ENCODE data around the gene FAR1. TPM values are rescaled to one million over a fixed set of nuclear protein-coding genes. Genes with fewer than 3 reads are reported as not detected.
"Not testable (repeated sequence)": the region's sequence is repeated elsewhere in the genome, so short reads cannot be mapped to it uniquely, and the experiment has no call there.

FAR1 gene
- polyA plus RNA-seq, 3 donors: 69.9 to 82.6 (median 79.0) TPM

GRCh38 chr11:13694115-13694514 lies 25.6 kb downstream of the FAR1 start:
- DNase-seq (ENCODE audit: extremely low read depth in 1 of 11, low read depth in 9 of 11, low spot score in 4 of 11): no peak

GRCh38 chr11:13695886-13696285 lies 27.4 kb downstream of the FAR1 start:
- no peak for DNase-seq (ENCODE audit: extremely low read depth in 1 of 11, low read depth in 9 of 11, low spot score in 4 of 11)

GRCh38 chr11:13697710-13698109 lies 29.2 kb downstream of the FAR1 start:
- no peak for DNase-seq (ENCODE audit: extremely low read depth in 1 of 11, low read depth in 9 of 11, low spot score in 4 of 11)

- no peak for DNase-seq (ENCODE audit: extremely low read depth in 1 of 11, low read depth in 9 of 11, low spot score in 4 of 11)
These were observed 29.7 kb downstream of the FAR1 start for GRCh38 chr11:13698132-13698531.

- DNase-seq (ENCODE audit: extremely low read depth in 1 of 11, low read depth in 9 of 11, low spot score in 4 of 11): no peak
These were observed 30.6 kb downstream of the FAR1 start for GRCh38 chr11:13699041-13699440.

- DNase-seq (ENCODE audit: extremely low read depth in 1 of 11, low read depth in 9 of 11, low spot score in 4 of 11): no peak
These were observed 31.4 kb downstream of the FAR1 start for GRCh38 chr11:13699870-13700269.

GRCh38 chr11:13701506-13701905 lies 33.0 kb downstream of the FAR1 start:
- no peak for DNase-seq (ENCODE audit: extremely low read depth in 1 of 11, low read depth in 9 of 11, low spot score in 4 of 11)

GRCh38 chr11:13702071-13702470 lies 33.6 kb downstream of the FAR1 start:
- DNase-seq (ENCODE audit: extremely low read depth in 1 of 11, low read depth in 9 of 11, low spot score in 4 of 11): no peak

GRCh38 chr11:13705710-13706109 lies 37.2 kb downstream of the FAR1 start:
- DNase-seq (ENCODE audit: extremely low read depth in 1 of 11, low read depth in 9 of 11, low spot score in 4 of 11): no peak

GRCh38 chr11:13713982-13714381 lies 45.5 kb downstream of the FAR1 start:
- no peak for DNase-seq (ENCODE audit: extremely low read depth in 1 of 11, low read depth in 9 of 11, low spot score in 4 of 11)

GRCh38 chr11:13717331-13717730 lies 48.9 kb downstream of the FAR1 start:
- no peak for DNase-seq (ENCODE audit: extremely low read depth in 1 of 11, low read depth in 9 of 11, low spot score in 4 of 11)

- DNase-seq (ENCODE audit: extremely low read depth in 1 of 11, low read depth in 9 of 11, low spot score in 4 of 11): no peak
These were observed 49.9 kb downstream of the FAR1 start for GRCh38 chr11:13718394-13718793.

GRCh38 chr11:13720940-13721339 lies 52.5 kb downstream of the FAR1 start:
- DNase-seq (ENCODE audit: extremely low read depth in 1 of 11, low read depth in 9 of 11, low spot score in 4 of 11): no peak

- DNase-seq (ENCODE audit: extremely low read depth in 1 of 11, low read depth in 9 of 11, low spot score in 4 of 11): no peak
These were observed 53.3 kb downstream of the FAR1 start for GRCh38 chr11:13721760-13722159.

GRCh38 chr11:13726456-13726855 lies 58.0 kb downstream of the FAR1 start:
- DNase-seq (ENCODE audit: extremely low read depth in 1 of 11, low read depth in 9 of 11, low spot score in 4 of 11): no peak

- no peak for DNase-seq (ENCODE audit: extremely low read depth in 1 of 11, low read depth in 9 of 11, low spot score in 4 of 11)
These were observed 59.6 kb downstream of the FAR1 start for GRCh38 chr11:13728076-13728475.

- DNase-seq (ENCODE audit: extremely low read depth in 1 of 11, low read depth in 9 of 11, low spot score in 4 of 11): no peak
These were observed 66.1 kb downstream of the FAR1 start for GRCh38 chr11:13734530-13734929.

- no peak for DNase-seq (ENCODE audit: extremely low read depth in 1 of 11, low read depth in 9 of 11, low spot score in 4 of 11)
These were observed 76.7 kb downstream of the FAR1 start for GRCh38 chr11:13745165-13745564.

- DNase-seq (ENCODE audit: extremely low read depth in 1 of 11, low read depth in 9 of 11, low spot score in 4 of 11): not testable (repeated sequence)
These were observed 84.8 kb downstream of the FAR1 start for GRCh38 chr11:13753316-13753715.

GRCh38 chr11:13759050-13759449 lies 90.6 kb downstream of the FAR1 start:
- no peak for DNase-seq (ENCODE audit: extremely low read depth in 1 of 11, low read depth in 9 of 11, low spot score in 4 of 11)

- DNase-seq (ENCODE audit: extremely low read depth in 1 of 11, low read depth in 9 of 11, low spot score in 4 of 11): no peak
These were observed 91.6 kb downstream of the FAR1 start for GRCh38 chr11:13760115-13760514.

- no peak for DNase-seq (ENCODE audit: extremely low read depth in 1 of 11, low read depth in 9 of 11, low spot score in 4 of 11)
These were observed 92.8 kb downstream of the FAR1 start for GRCh38 chr11:13761250-13761649.
